ENCODE data around the gene FRS3.

- TF ChIP-seq CTCF (IDR thresholded peaks at IDR 0.05), result no peak
- TF ChIP-seq REST (IDR thresholded peaks at IDR 0.05; ENCODE audit: insufficient read depth in 1 of 2, low read depth in 2 of 2, low read length in 1 of 2), result no peak
- TF ChIP-seq SIN3A (IDR thresholded peaks at IDR 0.05; ENCODE audit: borderline replicate concordance, insufficient read depth, low read depth, low read length), result no peak
- TF ChIP-seq POLR2AphosphoS5 (IDR thresholded peaks at IDR 0.05; ENCODE audit: low read depth, low read length), result no peak
Measured at GRCh38 chr6:41743406-41744235, 36.1 kb downstream of the FRS3 start.
